Measurements from ENCODE around the gene TMIGD3.

- TF ChIP-seq POLR2A (IDR thresholded peaks at IDR 0.05; ENCODE audit: low read depth, low read length), result no peak
- no peak for TF ChIP-seq SPI1 (IDR thresholded peaks at IDR 0.05; ENCODE audit: low read depth, low read length)
- TF ChIP-seq POLR2AphosphoS5 (IDR thresholded peaks at IDR 0.05; ENCODE audit: low read depth, low read length), result no peak
- TF ChIP-seq TAF1 (IDR thresholded peaks at IDR 0.05; ENCODE audit: low read depth, low read length), result no peak
- TF ChIP-seq POU2F2 (IDR thresholded peaks at IDR 0.05; ENCODE audit: low read depth, low read length), result no peak
- no peak for TF ChIP-seq PAX5 (IDR thresholded peaks at IDR 0.05; ENCODE audit: insufficient read depth, low read length, severe bottlenecking)
Observed at GRCh38 chr1:111513410-111514020, 10.1 kb upstream of the TMIGD3 start.
